ENCODE measurements around the gene SLC15A3. TPM values are rescaled to one million over a fixed set of nuclear protein-coding genes. Genes with fewer than 3 reads are reported as not detected.

SLC15A3 gene
- total RNA-seq (10 to 100 TPM; 60.4 to 96.4 TPM), polyA plus RNA-seq (ENCODE audit: insufficient read length in 6 of 6) (10 to 100 TPM; 13.8 to 23.1 (median 17.2) TPM)
- long read RNA-seq, donor 1, full-length matches to known transcripts = 3 of 3 reads
- long read RNA-seq, donor 1, partial matches to known transcripts = 0 of 3 reads
- long read RNA-seq, donor 1, other reads (novel, unspliced or antisense) = 0 of 3 reads
- long read RNA-seq, donor 2, full-length matches to known transcripts = 2 of 2 reads
- long read RNA-seq, donor 2, partial matches to known transcripts = 0 of 2 reads
- long read RNA-seq, donor 2, other reads (novel, unspliced or antisense) = 0 of 2 reads
- long read RNA-seq, donor 3, partial matches to known transcripts = 0 of 1 reads
- long read RNA-seq, donor 3, other reads (novel, unspliced or antisense) = 0 of 1 reads
- long read RNA-seq, donor 4, partial matches to known transcripts = 0 of 6 reads
- long read RNA-seq, donor 4, other reads (novel, unspliced or antisense) = 4 of 6 reads
- long read RNA-seq, donor 5, full-length matches to known transcripts = 3 of 3 reads
- long read RNA-seq, donor 5, partial matches to known transcripts = 0 of 3 reads
- long read RNA-seq, donor 5, other reads (novel, unspliced or antisense) = 0 of 3 reads
- long read RNA-seq, donor 6, partial matches to known transcripts = 0 of 1 reads
- long read RNA-seq, donor 6, other reads (novel, unspliced or antisense) = 0 of 1 reads
- long read RNA-seq, donor 7, full-length matches to known transcripts = 2 of 2 reads
- long read RNA-seq, donor 7, partial matches to known transcripts = 0 of 2 reads
- long read RNA-seq, donor 7, other reads (novel, unspliced or antisense) = 0 of 2 reads
- long read RNA-seq, donor 8, partial matches to known transcripts = 0 of 1 reads
- long read RNA-seq, donor 8, other reads (novel, unspliced or antisense) = 0 of 1 reads
- long read RNA-seq, donor 9 = 0 reads
- long read RNA-seq, donor 10, full-length matches to known transcripts = 5 of 15 reads
- long read RNA-seq, donor 10, partial matches to known transcripts = 5 of 15 reads
- long read RNA-seq, donor 10, other reads (novel, unspliced or antisense) = 5 of 15 reads
- long read RNA-seq, donor 11 = 0 reads
- long read RNA-seq, donor 12, partial matches to known transcripts = 0 of 1 reads
- long read RNA-seq, donor 12, other reads (novel, unspliced or antisense) = 0 of 1 reads

DNA sequence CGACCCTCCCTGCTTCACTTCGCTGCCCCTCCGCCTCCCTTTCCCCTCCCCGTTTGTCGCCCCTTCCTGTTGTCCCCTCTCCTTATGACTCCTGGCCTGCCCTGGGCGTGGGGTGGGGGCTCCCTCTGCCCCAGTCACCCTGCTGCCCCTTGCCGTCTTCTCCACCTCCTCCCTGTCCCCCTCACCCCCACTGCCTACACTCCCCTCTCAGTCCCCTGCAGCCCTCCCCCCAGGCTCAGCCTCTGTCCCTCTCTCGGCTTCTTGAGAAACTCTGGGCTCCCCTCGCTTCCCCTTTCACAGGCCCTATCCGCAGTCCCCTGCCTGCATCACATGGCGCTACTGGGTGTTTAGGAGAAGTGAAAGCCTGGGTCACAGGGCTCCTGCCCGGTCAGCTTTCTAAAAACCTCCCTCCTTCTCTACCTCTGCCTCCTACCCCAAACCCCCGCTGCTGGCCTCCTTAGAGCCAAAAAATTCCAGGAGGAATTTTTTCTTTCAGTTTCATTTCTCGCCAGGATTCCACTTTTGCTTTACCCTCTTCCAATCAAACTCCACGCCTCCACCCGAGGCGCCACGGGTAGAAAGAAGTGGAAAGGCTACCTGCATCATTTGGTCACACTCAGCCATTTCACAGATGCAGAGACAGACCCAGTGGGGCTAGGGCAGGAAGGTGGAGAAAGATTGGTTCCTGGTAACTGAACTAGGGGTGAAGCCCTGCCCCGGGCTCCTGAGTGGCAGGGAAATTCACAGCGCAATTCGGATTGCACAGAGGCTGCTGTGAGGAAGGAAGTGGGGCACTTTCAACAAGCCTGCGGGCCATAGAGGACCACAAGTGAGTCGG, at the start of gene SLC15A3:
Gene SLC15A3, minus strand, starts transcription at position 273 of the 838 bp plus-strand sequence. CDS start 625 bp downstream, outside the sequence.
- peaks cover 0 to 10% of the 10 kb centered on the region in 2 donors for H3K27me3 ChIP-seq
- H3K4me1 ChIP-seq = peaks cover 3 to 70% of the 10 kb centered on the region in 2 donors
- DNase-seq (peak; percentile 56 to 91 (median 78)), ATAC-seq (peak; percentile 79)
- H3K9me3 ChIP-seq = no peaks in the 10 kb centered on the region
- TF ChIP-seq, protein P1, sequence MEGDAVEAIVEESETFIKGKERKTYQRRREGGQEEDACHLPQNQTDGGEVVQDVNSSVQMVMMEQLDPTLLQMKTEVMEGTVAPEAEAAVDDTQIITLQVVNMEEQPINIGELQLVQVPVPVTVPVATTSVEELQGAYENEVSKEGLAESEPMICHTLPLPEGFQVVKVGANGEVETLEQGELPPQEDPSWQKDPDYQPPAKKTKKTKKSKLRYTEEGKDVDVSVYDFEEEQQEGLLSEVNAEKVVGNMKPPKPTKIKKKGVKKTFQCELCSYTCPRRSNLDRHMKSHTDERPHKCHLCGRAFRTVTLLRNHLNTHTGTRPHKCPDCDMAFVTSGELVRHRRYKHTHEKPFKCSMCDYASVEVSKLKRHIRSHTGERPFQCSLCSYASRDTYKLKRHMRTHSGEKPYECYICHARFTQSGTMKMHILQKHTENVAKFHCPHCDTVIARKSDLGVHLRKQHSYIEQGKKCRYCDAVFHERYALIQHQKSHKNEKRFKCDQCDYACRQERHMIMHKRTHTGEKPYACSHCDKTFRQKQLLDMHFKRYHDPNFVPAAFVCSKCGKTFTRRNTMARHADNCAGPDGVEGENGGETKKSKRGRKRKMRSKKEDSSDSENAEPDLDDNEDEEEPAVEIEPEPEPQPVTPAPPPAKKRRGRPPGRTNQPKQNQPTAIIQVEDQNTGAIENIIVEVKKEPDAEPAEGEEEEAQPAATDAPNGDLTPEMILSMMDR (IDR thresholded peaks at IDR 0.05) = no peak
- peaks cover 0 to 7% of the 10 kb centered on the region in 2 donors for H3K36me3 ChIP-seq
- peak within 1 kb of the TSS; percentile 36 to 64 for H3K4me3 ChIP-seq
- intact Hi-C loops (cut with DNase I) = no loop called here
- peak within 1 kb of the TSS; percentile 92 to 96 for H3K27ac ChIP-seq

- no peaks in the 10 kb centered on the region for H3K36me3 ChIP-seq
- TF ChIP-seq, protein P1 (IDR thresholded peaks at IDR 0.05) = no peak
- no peak overlapping the region for H3K4me3 ChIP-seq
- H3K27me3 ChIP-seq = peaks cover 0 to 5% of the 10 kb centered on the region in 2 donors
- intact Hi-C loops (cut with DNase I) = no loop called here
- H3K27ac ChIP-seq = no peak overlapping the region
- H3K4me1 ChIP-seq = peaks cover 0 to 15% of the 10 kb centered on the region in 2 donors
- DNase-seq (no peak), ATAC-seq (no peak)
- no peaks in the 10 kb centered on the region for H3K9me3 ChIP-seq
Measured at GRCh38 chr11:61000426-61000825, 48.5 kb upstream of the SLC15A3 start.

GRCh38 chr11:60996381-60997138, 44.6 kb upstream of the SLC15A3 start:
- peaks cover 0 to 39% of the 10 kb centered on the region in 2 donors for H3K27me3 ChIP-seq
- no peak overlapping the region for H3K27ac ChIP-seq
- intact Hi-C loops (cut with DNase I) = no loop called here
- H3K4me1 ChIP-seq = peaks cover 0 to 17% of the 10 kb centered on the region in 2 donors
- no peaks in the 10 kb centered on the region for H3K36me3 ChIP-seq
- ATAC-seq (peak; percentile 36), DNase-seq (no peak)
- no peak overlapping the region for H3K4me3 ChIP-seq
- H3K9me3 ChIP-seq = no peaks in the 10 kb centered on the region
- TF ChIP-seq, protein P1 (IDR thresholded peaks at IDR 0.05) = no peak

- no peak for ATAC-seq
- DNase-seq = no peak
- H3K36me3 ChIP-seq = no peaks in the 10 kb centered on the region
- H3K4me3 ChIP-seq = no peak overlapping the region
- peaks cover 0 to 17% of the 10 kb centered on the region in 2 donors for H3K4me1 ChIP-seq
- intact Hi-C loops (cut with DNase I) = no loop called here
- TF ChIP-seq, protein P1 (IDR thresholded peaks at IDR 0.05) = no peak
- H3K27me3 ChIP-seq = peaks cover 0 to 45% of the 10 kb centered on the region in 2 donors
- no peak overlapping the region for H3K27ac ChIP-seq
- no peaks in the 10 kb centered on the region for H3K9me3 ChIP-seq
Measured at GRCh38 chr11:60995798-60996197, 43.8 kb upstream of the SLC15A3 start.

Measured in left lung (tissue), 14 donors.